Astrocyte (in vitro differentiated cells and primary cell): ENCODE data around the gene AK9. TPM values are rescaled to one million over a fixed set of nuclear protein-coding genes. Genes with fewer than 3 reads are reported as not detected.

Source experiments
- DNase-seq: peaks from one replicate; pipeline ENCODE4 v3.0.0-alpha.2; 2010; ENCODE audit warnings: low read depth
- FAIRE-seq: peaks from 2 replicates; lab custom pipeline; 2011; peaks lifted over from hg19 to GRCh38; lab: Jason Lieb, UNC
- H2AFZ ChIP-seq: 2 replicates; pipeline ENCODE4 v1.6.0; 2012; ENCODE audit warnings: low read depth, low read length, inconsistent platforms
- H3K27ac ChIP-seq: 2 replicates; pipeline ENCODE4 v1.5.1; 2011; ENCODE audit warnings: low read depth, low read length, inconsistent platforms
- H3K27me3 ChIP-seq: 2 replicates; pipeline ENCODE4 v1.6.0; 2011; ENCODE audit warnings: low read length, inconsistent platforms; ENCODE audit not compliant: insufficient read depth
- H3K36me3 ChIP-seq: 2 replicates; pipeline ENCODE4 v1.5.1; 2011; ENCODE audit warnings: low read length, inconsistent platforms; ENCODE audit not compliant: insufficient read depth
- H3K4me1 ChIP-seq: 2 replicates; pipeline ENCODE4 v1.5.1; 2011; ENCODE audit warnings: low read length, inconsistent platforms; ENCODE audit not compliant: insufficient read depth
- H3K4me2 ChIP-seq: 2 replicates; pipeline ENCODE4 v1.6.0; 2012; ENCODE audit warnings: low read length, inconsistent platforms
- H3K4me3 ChIP-seq: 2 replicates; pipeline ENCODE4 v1.5.1; 2011; ENCODE audit warnings: low read depth, mild to moderate bottlenecking, low read length, inconsistent platforms; ENCODE audit not compliant: insufficient read depth
- H3K79me2 ChIP-seq: 2 replicates; pipeline ENCODE4 v1.6.0; 2012; ENCODE audit warnings: mild to moderate bottlenecking, low read length, inconsistent platforms; ENCODE audit not compliant: insufficient read depth
- H3K9ac ChIP-seq: 2 replicates; pipeline ENCODE4 v1.6.0; 2012; ENCODE audit warnings: mild to moderate bottlenecking, low read length, inconsistent platforms
- H3K9me3 ChIP-seq: 2 replicates; pipeline ENCODE4 v1.5.1; 2012; ENCODE audit warnings: low read depth, mild to moderate bottlenecking, low read length, inconsistent platforms; ENCODE audit not compliant: insufficient read depth
- H4K20me1 ChIP-seq: 2 replicates; pipeline ENCODE4 v1.6.0; 2012; ENCODE audit warnings: low read length, inconsistent platforms; ENCODE audit not compliant: insufficient read depth
- H3K27ac Mint-ChIP-seq: one replicate; pipeline ENCODE4 v1.8.0; 2021; ENCODE audit warnings: mild to moderate bottlenecking, mixed read lengths; ENCODE audit not compliant: unreplicated experiment
- H3K27me3 Mint-ChIP-seq: one replicate; pipeline ENCODE4 v1.8.0; 2021; ENCODE audit warnings: low read depth, mixed read lengths; ENCODE audit not compliant: unreplicated experiment
- H3K36me3 Mint-ChIP-seq: one replicate; pipeline ENCODE4 v1.8.0; 2021; ENCODE audit warnings: low read depth, mixed read lengths; ENCODE audit not compliant: unreplicated experiment
- H3K4me1 Mint-ChIP-seq: one replicate; pipeline ENCODE4 v1.8.0; 2021; ENCODE audit warnings: low read depth, mixed read lengths; ENCODE audit not compliant: unreplicated experiment
- H3K4me3 Mint-ChIP-seq: one replicate; pipeline ENCODE4 v1.8.0; 2021; ENCODE audit warnings: mild to moderate bottlenecking, moderate library complexity, mixed read lengths; ENCODE audit not compliant: unreplicated experiment
- H3K9me3 Mint-ChIP-seq: one replicate; pipeline ENCODE4 v1.8.0; 2021; ENCODE audit warnings: mild to moderate bottlenecking, mixed read lengths; ENCODE audit not compliant: unreplicated experiment
- EZH2 ChIP-seq: IDR thresholded peaks from 2 replicates; pipeline ENCODE4 v1.6.1; 2012; ENCODE audit warnings: mild to moderate bottlenecking, low read length, inconsistent platforms; ENCODE audit not compliant: insufficient read depth
- total RNA-seq: library from RNA; stranded (reverse); gene quantifications from 2 replicates; pipeline ENCODE4 v1.2.1, GENCODE V29; 2021
- TF ChIP-seq, protein P1 (sequence below): IDR thresholded peaks from 2 replicates; pipeline ENCODE4 v1.5.1; 2011; ENCODE audit warnings: low read depth, mild to moderate bottlenecking, inconsistent platforms, low read length, moderate library complexity; ENCODE audit not compliant: insufficient read depth

AK9 gene
- total RNA-seq, 1 donor from 2014 or later: 3.4 TPM

DNA sequence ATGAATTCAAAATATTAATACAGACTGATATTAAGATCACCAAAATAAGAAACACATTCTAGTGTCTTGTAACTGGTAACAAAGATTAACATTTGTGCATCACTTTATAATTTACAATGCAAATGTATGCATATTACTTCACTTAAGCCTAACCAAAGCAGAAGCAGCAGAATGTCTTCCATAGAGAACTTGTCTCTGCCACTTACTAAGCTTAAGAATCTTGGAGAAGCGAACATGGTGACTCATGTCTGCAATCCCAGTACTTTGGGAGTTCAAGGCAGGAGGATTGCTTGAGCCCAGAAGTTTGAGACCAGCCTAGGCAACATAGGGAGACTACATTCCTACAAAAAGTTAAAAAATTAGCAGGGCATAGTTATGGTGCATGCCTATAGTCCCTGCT is 18.8 kb downstream of the AK9 start:
- peaks cover 11% of the 10 kb centered on the region for H3K4me1 Mint-ChIP-seq
- TF ChIP-seq EZH2: no peak
- TF ChIP-seq, protein P1, sequence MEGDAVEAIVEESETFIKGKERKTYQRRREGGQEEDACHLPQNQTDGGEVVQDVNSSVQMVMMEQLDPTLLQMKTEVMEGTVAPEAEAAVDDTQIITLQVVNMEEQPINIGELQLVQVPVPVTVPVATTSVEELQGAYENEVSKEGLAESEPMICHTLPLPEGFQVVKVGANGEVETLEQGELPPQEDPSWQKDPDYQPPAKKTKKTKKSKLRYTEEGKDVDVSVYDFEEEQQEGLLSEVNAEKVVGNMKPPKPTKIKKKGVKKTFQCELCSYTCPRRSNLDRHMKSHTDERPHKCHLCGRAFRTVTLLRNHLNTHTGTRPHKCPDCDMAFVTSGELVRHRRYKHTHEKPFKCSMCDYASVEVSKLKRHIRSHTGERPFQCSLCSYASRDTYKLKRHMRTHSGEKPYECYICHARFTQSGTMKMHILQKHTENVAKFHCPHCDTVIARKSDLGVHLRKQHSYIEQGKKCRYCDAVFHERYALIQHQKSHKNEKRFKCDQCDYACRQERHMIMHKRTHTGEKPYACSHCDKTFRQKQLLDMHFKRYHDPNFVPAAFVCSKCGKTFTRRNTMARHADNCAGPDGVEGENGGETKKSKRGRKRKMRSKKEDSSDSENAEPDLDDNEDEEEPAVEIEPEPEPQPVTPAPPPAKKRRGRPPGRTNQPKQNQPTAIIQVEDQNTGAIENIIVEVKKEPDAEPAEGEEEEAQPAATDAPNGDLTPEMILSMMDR: no peak
- H3K4me3 ChIP-seq: no peak overlapping the region
- H3K27me3 ChIP-seq: no peaks in the 10 kb centered on the region
- no peaks in the 10 kb centered on the region for H3K36me3 ChIP-seq
- no peak for FAIRE-seq
- H3K9ac ChIP-seq: no peak overlapping the region
- H3K9me3 Mint-ChIP-seq: no peaks in the 10 kb centered on the region
- H3K79me2 ChIP-seq: no peaks in the 10 kb centered on the region
- no peak overlapping the region for H3K27ac ChIP-seq
- H3K27me3 Mint-ChIP-seq: no peaks in the 10 kb centered on the region
- no peak for DNase-seq
- peaks cover 5% of the 10 kb centered on the region for H3K4me1 ChIP-seq
- H4K20me1 ChIP-seq: no peaks in the 10 kb centered on the region
- no peak overlapping the region for H2AFZ ChIP-seq
- peaks cover 2% of the 10 kb centered on the region for H3K36me3 Mint-ChIP-seq
- no peak overlapping the region for H3K4me3 Mint-ChIP-seq
- H3K27ac Mint-ChIP-seq: no peak overlapping the region
- H3K9me3 ChIP-seq: no peaks in the 10 kb centered on the region
- H3K4me2 ChIP-seq: peak overlapping the region; percentile 23

DNA sequence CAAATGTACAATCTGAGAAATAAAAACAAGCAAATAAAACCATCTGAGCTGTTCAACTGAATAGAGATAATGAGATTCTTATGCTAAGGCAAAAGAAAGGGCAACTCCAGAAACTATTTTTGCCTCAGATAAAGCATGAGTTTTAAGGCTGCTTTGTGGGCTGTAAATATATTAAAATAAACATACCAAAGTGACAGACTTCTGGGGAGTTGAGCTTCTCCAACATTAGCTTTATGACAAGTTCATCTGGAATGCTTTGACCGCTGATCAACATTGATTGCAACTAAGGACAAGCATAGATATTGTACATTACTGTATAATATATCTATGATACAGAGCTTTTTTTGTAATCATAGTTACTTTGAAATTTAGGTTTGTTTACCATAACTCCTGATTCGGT is 19.3 kb downstream of the AK9 start:
- no peak overlapping the region for H3K4me3 Mint-ChIP-seq
- H3K9me3 Mint-ChIP-seq: no peaks in the 10 kb centered on the region
- peaks cover 2% of the 10 kb centered on the region for H3K36me3 Mint-ChIP-seq
- Histone ChIP-seq H3K27ac (no peak overlapping the region), H3K4me3 (no peak overlapping the region), H3K9ac (no peak overlapping the region), H3K4me1 (peaks cover 5% of the 10 kb centered on the region), H3K79me2 (no peaks in the 10 kb centered on the region), H3K36me3 (no peaks in the 10 kb centered on the region), H3K27me3 (no peaks in the 10 kb centered on the region), H3K9me3 (no peaks in the 10 kb centered on the region), H2AFZ (no peak overlapping the region), H3K4me2 (peak overlapping the region; percentile 23), H4K20me1 (no peaks in the 10 kb centered on the region)
- TF ChIP-seq, protein P1: no peak
- no peak for TF ChIP-seq EZH2
- H3K27ac Mint-ChIP-seq: no peak overlapping the region
- peak; percentile 55 for DNase-seq
- FAIRE-seq: no peak
- H3K4me1 Mint-ChIP-seq: peaks cover 11% of the 10 kb centered on the region
- H3K27me3 Mint-ChIP-seq: no peaks in the 10 kb centered on the region

DNA sequence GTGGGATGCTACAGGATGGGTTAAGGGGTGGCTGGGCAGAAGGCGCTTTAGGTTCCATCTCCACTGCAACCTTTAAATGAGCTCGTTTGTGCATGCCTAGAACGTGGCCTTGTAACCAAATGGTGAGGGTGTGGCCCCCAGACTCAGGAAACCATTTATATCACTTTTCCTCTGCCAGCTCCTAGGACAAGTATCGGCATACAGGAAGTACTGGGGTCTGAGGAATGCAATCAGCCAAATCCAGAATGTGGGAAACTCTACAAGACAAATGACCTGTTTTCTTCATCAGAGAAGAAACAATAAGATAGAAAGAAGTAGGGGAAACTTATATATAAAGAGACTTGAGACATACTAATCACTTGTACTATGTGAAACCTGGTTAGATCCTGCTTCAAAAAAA is 21.2 kb downstream of the AK9 start:
- Histone ChIP-seq H3K36me3 (no peaks in the 10 kb centered on the region), H3K4me1 (peaks cover 5% of the 10 kb centered on the region), H3K27ac (no peak overlapping the region), H2AFZ (no peak overlapping the region), H3K4me3 (no peak overlapping the region), H3K27me3 (no peaks in the 10 kb centered on the region), H4K20me1 (no peaks in the 10 kb centered on the region), H3K9ac (no peak overlapping the region), H3K4me2 (no peak overlapping the region), H3K9me3 (no peaks in the 10 kb centered on the region), H3K79me2 (no peaks in the 10 kb centered on the region)
- Mint-ChIP-seq H3K36me3 (peaks cover 2% of the 10 kb centered on the region), H3K4me1 (peaks cover 11% of the 10 kb centered on the region), H3K27ac (peak overlapping the region; percentile 47), H3K9me3 (no peaks in the 10 kb centered on the region), H3K4me3 (no peak overlapping the region), H3K27me3 (no peaks in the 10 kb centered on the region)
- FAIRE-seq (no peak), DNase-seq (no peak)
- no peak for TF ChIP-seq EZH2
- TF ChIP-seq, protein P1: no peak
